H1 (cell line): ENCODE results near the gene MAPRE3.

Experiments used
- EZH2 ChIP-seq: fragments of 200-600 bp; sonication (generic); IDR thresholded peaks from 2 replicates; pipeline ENCODE4 v1.7.1; 2012; ENCODE audit warnings: low read depth, mild to moderate bottlenecking, moderate library complexity, low read length, inconsistent platforms; ENCODE audit not compliant: severe bottlenecking
- POLR2A ChIP-seq, 2 experiments: IDR thresholded peaks; 1 replicate in 1 of 2; 2 replicates in 1 of 2; pipeline ENCODE4 v1.6.1; 2011; ENCODE audit warnings: low read depth in 2 of 2, low read length in 2 of 2, mild to moderate bottlenecking in 2 of 2; ENCODE audit errors: control extremely low read depth in 1 of 2
- SP4 ChIP-seq: IDR thresholded peaks from 2 replicates; pipeline ENCODE4 v1.6.1; 2012; ENCODE audit warnings: low read length, inconsistent platforms
- TF ChIP-seq, protein P1 (sequence below), 3 experiments: IDR thresholded peaks; 1 replicate in 2 of 3; 2 replicates in 1 of 3; pipeline versions ENCODE4 v1.5.1 to v1.6.1; 2011; ENCODE audit warnings: low read length in 3 of 3, mild to moderate bottlenecking in 3 of 3, inconsistent platforms in 2 of 3, low read depth in 1 of 3, moderate library complexity in 1 of 3; ENCODE audit not compliant: insufficient read depth in 1 of 3; ENCODE audit errors: control extremely low read depth in 1 of 3

GRCh38 chr2:27049422-27050280, 79.2 kb downstream of the MAPRE3 start:
- TF ChIP-seq, protein P1, sequence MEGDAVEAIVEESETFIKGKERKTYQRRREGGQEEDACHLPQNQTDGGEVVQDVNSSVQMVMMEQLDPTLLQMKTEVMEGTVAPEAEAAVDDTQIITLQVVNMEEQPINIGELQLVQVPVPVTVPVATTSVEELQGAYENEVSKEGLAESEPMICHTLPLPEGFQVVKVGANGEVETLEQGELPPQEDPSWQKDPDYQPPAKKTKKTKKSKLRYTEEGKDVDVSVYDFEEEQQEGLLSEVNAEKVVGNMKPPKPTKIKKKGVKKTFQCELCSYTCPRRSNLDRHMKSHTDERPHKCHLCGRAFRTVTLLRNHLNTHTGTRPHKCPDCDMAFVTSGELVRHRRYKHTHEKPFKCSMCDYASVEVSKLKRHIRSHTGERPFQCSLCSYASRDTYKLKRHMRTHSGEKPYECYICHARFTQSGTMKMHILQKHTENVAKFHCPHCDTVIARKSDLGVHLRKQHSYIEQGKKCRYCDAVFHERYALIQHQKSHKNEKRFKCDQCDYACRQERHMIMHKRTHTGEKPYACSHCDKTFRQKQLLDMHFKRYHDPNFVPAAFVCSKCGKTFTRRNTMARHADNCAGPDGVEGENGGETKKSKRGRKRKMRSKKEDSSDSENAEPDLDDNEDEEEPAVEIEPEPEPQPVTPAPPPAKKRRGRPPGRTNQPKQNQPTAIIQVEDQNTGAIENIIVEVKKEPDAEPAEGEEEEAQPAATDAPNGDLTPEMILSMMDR (IDR thresholded peaks at IDR 0.05; ENCODE audit: control extremely low read depth in 1 of 3, insufficient read depth in 1 of 3, low read depth in 1 of 3, low read length in 3 of 3), result no peak
- TF ChIP-seq EZH2 (no peak), POLR2A (IDR thresholded peaks at IDR 0.05; ENCODE audit: control extremely low read depth in 1 of 2, low read depth in 2 of 2, low read length in 2 of 2) (no peak), SP4 (no peak)
